ENCODE measurements around the gene EDARADD. TPM values are rescaled to one million over a fixed set of nuclear protein-coding genes. Genes with fewer than 3 reads are reported as not detected.
A peak's percentile ranks its signal among the peaks of the same experiment; 100 is the strongest.

Gene EDARADD
- polyA plus RNA-seq, 4 donors: 0.13 to 0.53 TPM; not detected in 2

DNA sequence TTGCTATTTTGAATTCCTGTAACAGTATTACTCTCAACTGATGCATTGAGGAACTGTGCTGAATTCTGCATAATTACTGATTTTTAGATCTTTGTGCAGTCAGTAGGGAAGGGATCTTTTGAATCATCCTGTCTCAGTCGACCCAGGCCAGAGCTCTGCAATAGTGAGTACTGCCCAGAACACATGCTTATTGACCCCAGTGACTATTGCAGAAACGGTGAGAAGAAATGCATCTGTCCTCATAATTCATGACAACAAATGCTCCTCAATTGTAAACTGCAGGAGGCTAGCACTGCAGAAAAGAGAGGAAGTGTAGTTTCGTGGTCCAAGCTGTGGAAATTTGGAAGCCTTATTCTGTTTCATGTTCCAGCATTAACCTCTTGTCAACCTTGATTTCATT, 19.6 kb downstream of the EDARADD start:
- H3K27ac ChIP-seq (ENCODE audit: low read depth in 1 of 3, low read length in 2 of 3): no peak overlapping the region
- DNase-seq (no peak), FAIRE-seq (no peak)
- 31 to 41% (median 33%) methylated on average over 3 of the region's 3 CpGs for WGBS, 3 donors
- no peak overlapping the region for H3K4me3 ChIP-seq (ENCODE audit: low read depth in 1 of 3, low read length in 3 of 3)
- H3K4me1 ChIP-seq (ENCODE audit: control insufficient read depth in 3 of 3, insufficient read depth in 2 of 3, low read depth in 1 of 3, low read length in 2 of 3): no peaks in the 10 kb centered on the region
- H3K27me3 ChIP-seq (ENCODE audit: control insufficient read depth in 3 of 3, insufficient read depth in 3 of 3, low read length in 3 of 3): no peaks in the 10 kb centered on the region
- no peaks in the 10 kb centered on the region for H3K9me3 ChIP-seq (ENCODE audit: control insufficient read depth in 2 of 2, insufficient read depth in 1 of 2, low read depth in 1 of 2, low read length in 1 of 2)
- no peaks in the 10 kb centered on the region for H3K36me3 ChIP-seq (ENCODE audit: control insufficient read depth in 3 of 3, insufficient read depth in 2 of 3, low read depth in 1 of 3, low read length in 3 of 3)

DNA sequence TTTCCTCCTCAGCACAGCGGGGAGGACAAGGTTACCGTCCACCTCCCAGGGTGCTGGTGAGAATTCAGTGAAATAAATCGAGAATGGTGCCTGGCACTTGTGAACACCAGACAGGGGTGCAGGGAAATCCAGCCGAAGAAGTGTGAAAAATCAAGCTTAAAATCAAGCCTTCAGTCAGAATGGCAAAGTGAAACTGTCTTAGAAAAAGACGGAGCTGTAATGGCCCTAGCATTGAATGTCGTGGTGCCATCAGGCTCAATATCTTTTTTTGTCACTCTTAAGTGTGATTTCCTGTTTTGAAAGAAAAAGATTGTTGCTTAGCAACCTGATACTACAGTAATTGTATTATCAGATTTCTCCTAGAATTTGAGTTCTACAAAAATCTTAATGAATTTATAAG, 22.1 kb downstream of the EDARADD start:
- FAIRE-seq: no peak
- Histone ChIP-seq H3K27me3 (ENCODE audit: control insufficient read depth in 3 of 3, insufficient read depth in 3 of 3, low read length in 3 of 3) (no peaks in the 10 kb centered on the region), H3K4me3 (ENCODE audit: low read depth in 1 of 3, low read length in 3 of 3) (no peak overlapping the region), H3K36me3 (ENCODE audit: control insufficient read depth in 3 of 3, insufficient read depth in 2 of 3, low read depth in 1 of 3, low read length in 3 of 3) (no peaks in the 10 kb centered on the region), H3K4me1 (ENCODE audit: control insufficient read depth in 3 of 3, insufficient read depth in 2 of 3, low read depth in 1 of 3, low read length in 2 of 3) (no peaks in the 10 kb centered on the region), H3K9me3 (ENCODE audit: control insufficient read depth in 2 of 2, insufficient read depth in 1 of 2, low read depth in 1 of 2, low read length in 1 of 2) (no peaks in the 10 kb centered on the region), H3K27ac (ENCODE audit: low read depth in 1 of 3, low read length in 2 of 3) (peak overlapping the region in 1 of 3 donors; percentile 60)
- 62 to 71% (median 64%) methylated on average over 6 of the region's 6 CpGs for WGBS, 3 donors
- DNase-seq: no peak

GRCh38 chr1:236417336-236417735, 23.2 kb downstream of the EDARADD start:
- Histone ChIP-seq H3K9me3 (ENCODE audit: control insufficient read depth in 2 of 2, insufficient read depth in 1 of 2, low read depth in 1 of 2, low read length in 1 of 2) (no peaks in the 10 kb centered on the region), H3K27ac (ENCODE audit: low read depth in 1 of 3, low read length in 2 of 3) (no peak overlapping the region), H3K4me1 (ENCODE audit: control insufficient read depth in 3 of 3, insufficient read depth in 2 of 3, low read depth in 1 of 3, low read length in 2 of 3) (no peaks in the 10 kb centered on the region), H3K36me3 (ENCODE audit: control insufficient read depth in 3 of 3, insufficient read depth in 2 of 3, low read depth in 1 of 3, low read length in 3 of 3) (no peaks in the 10 kb centered on the region), H3K4me3 (ENCODE audit: low read depth in 1 of 3, low read length in 3 of 3) (no peak overlapping the region), H3K27me3 (ENCODE audit: control insufficient read depth in 3 of 3, insufficient read depth in 3 of 3, low read length in 3 of 3) (no peaks in the 10 kb centered on the region)
- FAIRE-seq: no peak
- 88 to 91% (median 91%) methylated on average over 3 of the region's 3 CpGs for WGBS, 3 donors
- no peak for DNase-seq

GRCh38 chr1:236419502-236419901, 25.4 kb downstream of the EDARADD start:
- no peaks in the 10 kb centered on the region for H3K27me3 ChIP-seq (ENCODE audit: control insufficient read depth in 3 of 3, insufficient read depth in 3 of 3, low read length in 3 of 3)
- no peak for DNase-seq
- no peak overlapping the region for H3K27ac ChIP-seq (ENCODE audit: low read depth in 1 of 3, low read length in 2 of 3)
- 91 to 93% (median 93%) methylated on average over 7 of the region's 7 CpGs for WGBS, 3 donors
- H3K4me1 ChIP-seq (ENCODE audit: control insufficient read depth in 3 of 3, insufficient read depth in 2 of 3, low read depth in 1 of 3, low read length in 2 of 3): no peaks in the 10 kb centered on the region
- no peaks in the 10 kb centered on the region for H3K9me3 ChIP-seq (ENCODE audit: control insufficient read depth in 2 of 2, insufficient read depth in 1 of 2, low read depth in 1 of 2, low read length in 1 of 2)
- no peak overlapping the region for H3K4me3 ChIP-seq (ENCODE audit: low read depth in 1 of 3, low read length in 3 of 3)
- no peak for FAIRE-seq
- no peaks in the 10 kb centered on the region for H3K36me3 ChIP-seq (ENCODE audit: control insufficient read depth in 3 of 3, insufficient read depth in 2 of 3, low read depth in 1 of 3, low read length in 3 of 3)

- no peak overlapping the region for H3K27ac ChIP-seq (ENCODE audit: low read depth in 1 of 3, low read length in 2 of 3)
- no peak for DNase-seq
- H3K36me3 ChIP-seq (ENCODE audit: control insufficient read depth in 3 of 3, insufficient read depth in 2 of 3, low read depth in 1 of 3, low read length in 3 of 3): no peaks in the 10 kb centered on the region
- H3K4me3 ChIP-seq (ENCODE audit: low read depth in 1 of 3, low read length in 3 of 3): no peak overlapping the region
- no peaks in the 10 kb centered on the region for H3K4me1 ChIP-seq (ENCODE audit: control insufficient read depth in 3 of 3, insufficient read depth in 2 of 3, low read depth in 1 of 3, low read length in 2 of 3)
- H3K27me3 ChIP-seq (ENCODE audit: control insufficient read depth in 3 of 3, insufficient read depth in 3 of 3, low read length in 3 of 3): no peaks in the 10 kb centered on the region
- 71 to 74% methylated on average over 4 of the region's 4 CpGs; no CpG with 5 or more reads in 1 of the 3 donors for WGBS, 3 donors
- FAIRE-seq: no peak
- H3K9me3 ChIP-seq (ENCODE audit: control insufficient read depth in 2 of 2, insufficient read depth in 1 of 2, low read depth in 1 of 2, low read length in 1 of 2): no peaks in the 10 kb centered on the region
Observed at GRCh38 chr1:236421022-236421421, 26.9 kb downstream of the EDARADD start.

GRCh38 chr1:236421850-236422516, 27.9 kb downstream of the EDARADD start:
- H3K4me3 ChIP-seq (ENCODE audit: low read depth in 1 of 3, low read length in 3 of 3): no peak overlapping the region
- no peaks in the 10 kb centered on the region for H3K4me1 ChIP-seq (ENCODE audit: control insufficient read depth in 3 of 3, insufficient read depth in 2 of 3, low read depth in 1 of 3, low read length in 2 of 3)
- H3K27me3 ChIP-seq (ENCODE audit: control insufficient read depth in 3 of 3, insufficient read depth in 3 of 3, low read length in 3 of 3): no peaks in the 10 kb centered on the region
- no peaks in the 10 kb centered on the region for H3K36me3 ChIP-seq (ENCODE audit: control insufficient read depth in 3 of 3, insufficient read depth in 2 of 3, low read depth in 1 of 3, low read length in 3 of 3)
- no peaks in the 10 kb centered on the region for H3K9me3 ChIP-seq (ENCODE audit: control insufficient read depth in 2 of 2, insufficient read depth in 1 of 2, low read depth in 1 of 2, low read length in 1 of 2)
- FAIRE-seq: no peak
- DNase-seq: no peak
- WGBS, 3 donors: 56 to 80% (median 74%) methylated on average over 4 of the region's 4 CpGs
- H3K27ac ChIP-seq (ENCODE audit: low read depth in 1 of 3, low read length in 2 of 3): no peak overlapping the region

- Histone ChIP-seq H3K4me1 (ENCODE audit: control insufficient read depth in 3 of 3, insufficient read depth in 2 of 3, low read depth in 1 of 3, low read length in 2 of 3) (no peaks in the 10 kb centered on the region), H3K36me3 (ENCODE audit: control insufficient read depth in 3 of 3, insufficient read depth in 2 of 3, low read depth in 1 of 3, low read length in 3 of 3) (no peaks in the 10 kb centered on the region), H3K4me3 (ENCODE audit: low read depth in 1 of 3, low read length in 3 of 3) (no peak overlapping the region), H3K27me3 (ENCODE audit: control insufficient read depth in 3 of 3, insufficient read depth in 3 of 3, low read length in 3 of 3) (no peaks in the 10 kb centered on the region), H3K27ac (ENCODE audit: low read depth in 1 of 3, low read length in 2 of 3) (no peak overlapping the region), H3K9me3 (ENCODE audit: control insufficient read depth in 2 of 2, insufficient read depth in 1 of 2, low read depth in 1 of 2, low read length in 1 of 2) (no peaks in the 10 kb centered on the region)
- FAIRE-seq (no peak), DNase-seq (no peak)
- 67 to 91% (median 87%) methylated on average over 3 of the region's 3 CpGs for WGBS, 3 donors
Observed at GRCh38 chr1:236422517-236422876, 28.4 kb downstream of the EDARADD start.

DNA sequence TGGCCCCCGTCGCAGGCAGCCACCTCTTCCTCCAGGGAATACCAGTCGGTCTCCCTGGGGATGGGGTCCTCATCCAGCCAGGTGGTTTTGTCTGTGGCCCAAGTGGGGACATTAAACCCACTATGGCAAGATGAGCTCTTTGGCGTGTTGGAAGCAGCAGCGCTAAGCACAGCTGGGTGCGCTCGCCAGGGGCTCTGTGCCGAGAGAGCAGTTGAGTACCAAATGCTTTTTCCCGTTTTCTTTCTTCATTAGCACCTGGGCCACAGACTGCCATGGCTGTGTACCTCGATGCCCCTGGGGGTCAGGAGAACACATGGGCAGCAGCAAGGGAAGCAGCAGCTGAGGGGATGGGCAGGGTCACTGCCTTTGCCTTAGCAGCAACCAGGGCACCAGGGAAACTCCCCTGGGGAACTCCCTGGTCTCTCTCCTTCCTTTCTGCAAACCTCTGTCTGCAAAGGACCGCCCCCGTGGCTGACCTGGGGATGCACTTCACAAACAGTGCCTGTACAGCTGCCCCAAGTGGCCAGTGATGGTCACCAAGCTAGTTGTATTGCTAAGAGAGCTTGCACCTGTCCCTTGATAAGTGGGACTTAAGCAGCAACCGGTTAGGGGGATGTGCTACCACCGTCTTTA, 31.1 kb downstream of the EDARADD start:
- H3K9me3 ChIP-seq (ENCODE audit: control insufficient read depth in 2 of 2, insufficient read depth in 1 of 2, low read depth in 1 of 2, low read length in 1 of 2): no peaks in the 10 kb centered on the region
- no peaks in the 10 kb centered on the region for H3K27me3 ChIP-seq (ENCODE audit: control insufficient read depth in 3 of 3, insufficient read depth in 3 of 3, low read length in 3 of 3)
- no peak overlapping the region for H3K27ac ChIP-seq (ENCODE audit: low read depth in 1 of 3, low read length in 2 of 3)
- no peak for DNase-seq
- H3K4me3 ChIP-seq (ENCODE audit: low read depth in 1 of 3, low read length in 3 of 3): no peak overlapping the region
- H3K4me1 ChIP-seq (ENCODE audit: control insufficient read depth in 3 of 3, insufficient read depth in 2 of 3, low read depth in 1 of 3, low read length in 2 of 3): no peaks in the 10 kb centered on the region
- no peaks in the 10 kb centered on the region for H3K36me3 ChIP-seq (ENCODE audit: control insufficient read depth in 3 of 3, insufficient read depth in 2 of 3, low read depth in 1 of 3, low read length in 3 of 3)
- 89 to 92% (median 89%) methylated on average over 14 of the region's 14 CpGs for WGBS, 3 donors
- FAIRE-seq: no peak

DNA sequence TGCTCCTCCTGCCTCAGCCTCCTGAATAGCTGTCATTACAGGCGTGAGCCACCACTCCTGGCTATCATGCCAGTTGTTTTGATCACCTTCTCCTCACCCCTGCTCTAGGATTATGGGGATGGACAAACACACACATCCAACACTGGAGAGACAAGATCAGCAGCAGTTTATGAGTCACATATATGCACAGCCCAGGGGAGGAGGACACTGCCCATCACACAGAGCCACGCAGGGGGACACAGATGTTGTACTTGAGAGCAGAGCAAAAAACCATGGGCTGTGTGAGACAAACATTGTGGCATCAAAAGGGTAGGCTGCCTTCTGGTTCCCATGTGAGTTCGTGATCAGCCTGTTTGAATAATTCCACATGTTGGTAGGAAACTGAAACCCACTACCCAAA, 32.1 kb downstream of the EDARADD start:
- no peak for FAIRE-seq
- no peak overlapping the region for H3K4me3 ChIP-seq (ENCODE audit: low read depth in 1 of 3, low read length in 3 of 3)
- no peaks in the 10 kb centered on the region for H3K4me1 ChIP-seq (ENCODE audit: control insufficient read depth in 3 of 3, insufficient read depth in 2 of 3, low read depth in 1 of 3, low read length in 2 of 3)
- 86 to 89% (median 89%) methylated on average over 3 of the region's 3 CpGs for WGBS, 3 donors
- no peaks in the 10 kb centered on the region for H3K9me3 ChIP-seq (ENCODE audit: control insufficient read depth in 2 of 2, insufficient read depth in 1 of 2, low read depth in 1 of 2, low read length in 1 of 2)
- H3K27me3 ChIP-seq (ENCODE audit: control insufficient read depth in 3 of 3, insufficient read depth in 3 of 3, low read length in 3 of 3): no peaks in the 10 kb centered on the region
- no peaks in the 10 kb centered on the region for H3K36me3 ChIP-seq (ENCODE audit: control insufficient read depth in 3 of 3, insufficient read depth in 2 of 3, low read depth in 1 of 3, low read length in 3 of 3)
- no peak overlapping the region for H3K27ac ChIP-seq (ENCODE audit: low read depth in 1 of 3, low read length in 2 of 3)
- no peak for DNase-seq

All from small intestine (tissue), 7 donors.